HG02943 (cell line): Measurements from ENCODE around the gene LYPD3.
A peak's percentile ranks its signal among the peaks of the same experiment; 100 is the strongest.
"Not testable (repeated sequence)": the region's sequence is repeated elsewhere in the genome, so short reads cannot be mapped to it uniquely, and the experiment has no call there.

Experiments
- ATAC-seq: cut with Tn5 transposase; IDR thresholded peaks from one replicate; pipeline ENCODE4 v1.9.1; 2021; ENCODE audit warnings: mild to moderate bottlenecking, low read depth, moderate library complexity; ENCODE audit not compliant: unreplicated experiment

Gene LYPD3

GRCh38 chr19:43465468-43466120 is at the start of gene LYPD3:
Gene LYPD3, minus strand, starts transcription at chr19:43465608. Its CDS starts 37 bp downstream, at chr19:43465571.
- no peak for ATAC-seq

- not testable (repeated sequence) for ATAC-seq
These were observed 47.0 kb upstream of the LYPD3 start for GRCh38 chr19:43512399-43512798.

DNA sequence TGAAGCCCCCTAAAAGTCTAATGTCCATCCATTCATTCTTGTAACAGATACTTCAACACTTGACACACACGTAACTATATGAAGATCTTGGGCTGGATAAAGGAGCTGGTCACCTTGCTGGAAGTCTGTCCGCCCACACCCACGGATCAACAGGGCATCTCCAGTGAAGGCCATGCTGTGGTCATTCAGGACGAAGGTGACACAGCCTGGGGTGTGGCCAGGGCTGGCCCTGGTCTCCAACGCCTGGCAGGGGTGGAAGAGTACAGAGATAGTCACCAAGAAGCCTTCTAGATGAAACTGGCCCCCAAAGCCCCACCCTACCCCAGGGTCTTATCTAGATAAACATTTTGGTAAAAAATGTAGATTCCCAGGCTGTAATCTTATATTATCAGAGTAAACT is 45.9 kb upstream of the LYPD3 start:
- ATAC-seq: no peak

GRCh38 chr19:43510713-43511112 is 45.3 kb upstream of the LYPD3 start:
- no peak for ATAC-seq

- no peak for ATAC-seq
These were observed 42.5 kb upstream of the LYPD3 start for GRCh38 chr19:43507880-43508279.

- ATAC-seq: no peak
These were observed 41.2 kb upstream of the LYPD3 start for GRCh38 chr19:43506629-43507028.

GRCh38 chr19:43505941-43506340 is 40.5 kb upstream of the LYPD3 start:
- ATAC-seq: no peak

- ATAC-seq: no peak
These were observed 39.7 kb upstream of the LYPD3 start for GRCh38 chr19:43505186-43505456.

DNA sequence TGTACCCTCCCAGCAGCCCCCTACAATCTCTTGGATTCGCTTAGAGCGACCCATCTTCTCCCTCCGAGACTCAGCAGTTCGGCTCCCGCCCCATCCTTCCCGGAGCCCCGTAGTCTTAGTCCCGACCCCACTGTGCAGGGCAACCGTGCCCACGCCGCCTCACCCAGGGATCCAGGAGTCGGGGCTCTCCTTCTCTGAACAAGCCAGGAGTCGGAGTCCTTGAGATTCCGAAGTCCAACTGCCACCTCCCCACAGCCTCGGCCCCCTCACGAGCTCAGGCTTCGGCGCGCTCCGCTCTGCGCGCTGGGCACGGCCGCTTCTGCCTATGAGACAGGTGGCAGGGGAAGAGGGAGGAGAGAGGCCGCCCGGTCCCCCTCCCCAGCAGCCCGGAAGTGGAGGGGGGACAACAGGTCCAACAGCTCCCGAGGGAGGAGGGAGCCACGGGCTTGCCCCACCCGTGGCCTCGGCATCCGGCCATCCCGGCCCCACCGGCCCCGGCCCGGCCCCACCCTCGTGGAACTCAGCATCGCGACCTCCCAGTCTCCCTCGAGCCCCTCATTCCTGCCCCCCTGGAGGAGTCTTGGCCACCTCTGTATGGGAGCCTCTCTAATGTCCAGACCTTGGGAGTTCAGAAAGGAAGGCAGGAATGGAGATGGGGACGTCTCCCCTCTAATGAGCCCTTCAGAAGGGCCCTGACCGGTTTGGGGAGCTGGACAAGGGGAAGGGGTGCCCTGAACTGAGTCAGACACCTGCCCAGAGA is 39.2 kb upstream of the LYPD3 start, which contains the start of gene PHLDB3:
PHLDB3 (minus strand) TSS at position 321 of the 760 bp plus-strand sequence. CDS start 628 bp downstream, outside the sequence.
- peak; percentile 13 for ATAC-seq

DNA sequence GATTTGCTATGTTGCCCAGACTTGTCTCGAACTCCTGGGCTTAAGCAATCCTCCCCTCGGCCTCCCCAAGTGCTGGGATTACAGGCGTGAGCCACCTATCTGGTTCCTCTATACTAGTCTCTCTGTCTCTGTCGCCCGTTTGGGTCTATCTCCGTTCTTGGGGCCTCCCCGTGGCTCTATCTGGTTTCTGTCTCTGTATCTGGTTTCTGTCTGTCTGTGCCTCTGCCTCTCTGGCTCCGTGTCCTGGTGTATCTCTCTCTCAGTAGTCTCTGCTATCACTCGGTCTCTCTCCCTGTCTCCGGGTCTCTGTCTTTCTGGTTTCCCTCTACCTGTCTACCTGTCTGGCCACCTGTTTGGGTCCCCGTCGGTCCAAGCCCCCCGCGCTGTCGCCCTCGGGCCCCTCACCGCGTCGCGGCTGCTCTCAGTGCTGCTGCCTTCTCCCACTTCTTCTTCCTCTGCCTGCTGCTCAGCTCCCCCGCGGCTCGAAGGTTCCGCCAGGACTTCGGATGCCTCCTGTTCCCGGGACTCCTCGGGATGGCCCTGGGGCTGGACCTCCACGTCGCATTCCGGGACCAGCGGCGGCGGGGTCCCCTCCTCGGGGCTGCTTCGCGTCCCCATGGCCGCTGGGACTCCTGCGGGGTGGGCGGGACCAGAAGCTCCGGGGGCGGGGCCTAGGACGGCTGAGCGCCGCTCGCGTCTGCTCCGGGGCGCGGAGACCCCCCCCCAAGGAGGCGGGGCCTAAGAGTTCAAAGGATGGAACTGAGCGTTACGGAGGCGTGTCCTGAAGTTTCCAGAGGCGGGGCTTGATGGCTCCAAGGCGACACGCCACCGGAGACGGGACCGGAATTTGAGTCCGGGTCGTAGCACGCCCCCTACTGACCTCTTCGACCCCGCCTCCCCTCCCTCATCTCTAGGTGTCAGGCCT is 38.4 kb upstream of the LYPD3 start:
- ATAC-seq: peak; percentile 86

DNA sequence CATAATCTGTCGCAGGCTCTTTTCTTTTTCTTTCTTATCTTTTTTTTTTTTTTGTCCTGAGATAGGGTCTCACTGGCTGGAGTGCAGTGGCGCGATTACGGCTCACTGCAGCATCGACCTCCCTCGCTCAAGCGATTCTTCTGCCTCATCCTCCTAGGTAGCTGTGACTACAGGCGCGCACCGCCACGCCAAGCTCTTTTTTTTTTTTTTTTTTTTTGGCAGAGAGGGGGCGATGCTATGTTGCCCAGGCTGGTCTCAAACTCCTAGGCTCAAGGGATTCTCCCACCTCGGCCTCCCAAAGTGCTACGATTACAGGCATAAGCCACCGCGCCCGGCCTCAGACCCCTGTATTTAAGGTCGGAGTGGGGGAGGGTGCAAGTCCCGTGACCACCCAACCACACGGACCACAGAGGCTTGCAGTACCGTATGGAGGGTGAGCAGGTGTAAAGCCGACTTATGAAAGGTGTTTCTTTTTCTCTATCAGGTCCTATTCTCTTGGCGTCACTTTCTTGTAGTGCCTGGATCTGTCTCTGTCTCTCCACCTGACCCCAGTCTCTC is 37.1 kb upstream of the LYPD3 start:
- ATAC-seq: no peak

DNA sequence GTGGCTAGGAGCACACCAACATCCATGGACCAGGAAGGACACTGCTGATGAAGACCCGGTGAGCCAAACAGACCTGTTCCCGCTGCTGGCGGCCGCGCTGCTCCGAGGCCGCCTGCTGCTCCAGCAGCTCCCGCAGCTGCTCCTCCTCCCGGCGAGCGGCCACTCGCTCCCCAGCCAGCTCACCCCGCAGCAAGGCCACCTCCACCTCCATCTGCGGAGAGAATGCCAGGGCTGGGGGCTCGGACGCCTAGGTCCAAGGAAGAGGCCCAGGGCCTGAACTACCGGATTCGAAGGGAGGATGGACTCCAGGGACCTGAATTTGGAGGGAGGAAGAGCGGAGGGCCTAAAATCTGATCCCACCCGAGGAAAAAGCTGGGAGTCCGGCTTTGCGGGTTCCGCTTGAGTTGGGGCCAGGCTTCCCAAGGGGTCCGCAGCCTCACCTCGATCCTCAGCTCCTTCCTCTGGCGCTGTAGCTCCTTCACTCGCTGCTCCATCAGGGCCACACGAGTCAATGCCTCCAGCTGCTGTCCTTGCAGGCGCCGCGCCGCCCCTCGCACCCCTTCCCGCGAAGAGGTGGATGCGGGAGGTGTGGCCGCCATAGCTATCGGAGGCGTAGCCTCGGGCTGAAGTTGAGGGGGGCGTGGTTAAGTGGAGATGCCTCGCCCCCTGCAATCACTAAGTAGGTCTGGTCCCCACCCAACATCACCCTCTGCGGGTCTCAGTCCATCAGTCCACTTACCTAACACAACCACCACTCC is 36.4 kb upstream of the LYPD3 start:
- no peak for ATAC-seq

- ATAC-seq: no peak
These were observed 33.6 kb upstream of the LYPD3 start for GRCh38 chr19:43499042-43499441.

- ATAC-seq: no peak
These were observed 32.9 kb upstream of the LYPD3 start for GRCh38 chr19:43498233-43498842.

GRCh38 chr19:43496960-43497359 is 31.6 kb upstream of the LYPD3 start:
- no peak for ATAC-seq

DNA sequence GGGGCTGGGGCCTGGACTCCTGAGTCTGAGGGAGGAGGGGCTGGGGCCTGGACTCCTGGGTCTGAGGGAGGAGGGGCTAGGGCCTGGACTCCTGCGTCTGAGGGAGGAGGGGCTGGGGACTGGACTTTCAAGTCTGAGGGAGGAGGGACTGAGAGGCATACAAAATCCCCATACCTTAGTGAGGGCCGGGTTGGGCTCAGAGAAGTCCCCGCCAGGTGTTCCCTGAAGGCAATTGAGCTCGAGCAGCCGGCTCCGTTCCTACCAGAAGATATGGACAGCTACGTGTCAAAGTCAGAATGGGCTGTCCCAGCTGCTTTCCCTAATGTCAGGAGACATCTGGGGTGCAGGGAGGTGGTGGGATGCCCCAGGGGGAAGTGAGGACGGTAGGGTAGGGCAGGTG is 29.7 kb upstream of the LYPD3 start:
- ATAC-seq: no peak

- no peak for ATAC-seq
These were observed 25.4 kb upstream of the LYPD3 start for GRCh38 chr19:43490759-43491158.

GRCh38 chr19:43489979-43490599 is 24.7 kb upstream of the LYPD3 start:
- ATAC-seq: no peak

GRCh38 chr19:43489310-43489709 is 23.9 kb upstream of the LYPD3 start:
- no peak for ATAC-seq
